GM12873 (cell line): Measurements from ENCODE around the gene KCTD13.

Experiments
- CTCF ChIP-seq: IDR thresholded peaks from 2 replicates; pipeline ENCODE4 v1.5.1; 2012; ENCODE audit warnings: low read depth, mild to moderate bottlenecking, moderate library complexity, low read length, control low read depth; ENCODE audit not compliant: insufficient read depth; ENCODE audit errors: missing control alignments

Gene KCTD13

GRCh38 chr16:29926711-29927052, 656 bp upstream of the KCTD13 start:
- no peak for TF ChIP-seq CTCF

- TF ChIP-seq CTCF, result no peak
These were observed 795 bp downstream of the KCTD13 start for GRCh38 chr16:29925105-29925756.

GRCh38 chr16:29922986-29923501, 3.0 kb downstream of the KCTD13 start:
- TF ChIP-seq CTCF, result no peak

GRCh38 chr16:29922326-29922725, 3.7 kb downstream of the KCTD13 start:
- TF ChIP-seq CTCF, result no peak

- TF ChIP-seq CTCF, result no peak
These were observed 5.0 kb downstream of the KCTD13 start for GRCh38 chr16:29921034-29921385.

GRCh38 chr16:29920288-29921033, 5.6 kb downstream of the KCTD13 start:
- TF ChIP-seq CTCF, result no peak

GRCh38 chr16:29916979-29917378, 9.0 kb downstream of the KCTD13 start:
- no peak for TF ChIP-seq CTCF
